H1 (cell line): ENCODE results near the gene MIX23. TPM values are rescaled to one million over a fixed set of nuclear protein-coding genes. Genes with fewer than 3 reads are reported as not detected.

Experiments
- CTCF ChIA-PET: fragments of 300-600 bp; sonication (Branson Sonifier 250); formaldehyde crosslinking; loops from one replicate; lab custom pipeline; 2021; ENCODE audit not compliant: partially characterized antibody; lab: Charles Lee
- POLR2A ChIA-PET: fragments of 300-600 bp; sonication (Branson Sonifier 250); formaldehyde crosslinking; loops from one replicate; lab custom pipeline; 2021; ENCODE audit warnings: inconsistent platforms; ENCODE audit not compliant: partially characterized antibody; lab: Charles Lee
- DNase-seq, 2 experiments: peaks; one replicate each; pipeline versions ENCODE4 v3.0.0 to v3.0.0-alpha.2; 2010 to 2022; ENCODE audit warnings: low spot score in 2 of 2, low read depth in 1 of 2, mixed read lengths in 1 of 2
- FAIRE-seq: peaks from 2 replicates; lab custom pipeline; 2011; peaks lifted over from hg19 to GRCh38; lab: Jason Lieb, UNC
- H2AFZ ChIP-seq: 2 replicates; pipeline ENCODE4 v1.8.1; 2012; ENCODE audit warnings: low read length, inconsistent platforms
- H2AK5ac ChIP-seq: 2 replicates; pipeline ENCODE4 v1.6.1; 2013; ENCODE audit warnings: low read depth, low read length
- H2BK120ac ChIP-seq: replicated peaks from 2 replicates; pipeline ENCODE3; 2013; ENCODE audit warnings: low read depth, low read length, inconsistent platforms
- H2BK12ac ChIP-seq: 2 replicates; pipeline ENCODE4 v1.6.1; 2013; ENCODE audit warnings: low read depth, low read length
- H2BK15ac ChIP-seq: 2 replicates; pipeline ENCODE4 v1.6.1; 2013; ENCODE audit warnings: low read length
- H2BK20ac ChIP-seq: 2 replicates; pipeline ENCODE4 v1.6.1; 2013; ENCODE audit warnings: low read length
- H2BK5ac ChIP-seq: 2 replicates; pipeline ENCODE4 v1.6.1; 2013; ENCODE audit warnings: low read depth, low read length
- H3K14ac ChIP-seq: 2 replicates; pipeline ENCODE4 v1.6.1; 2013; ENCODE audit warnings: inconsistent platforms; ENCODE audit not compliant: insufficient read length
- H3K18ac ChIP-seq: 2 replicates; pipeline ENCODE4 v1.6.1; 2013; ENCODE audit warnings: low read length; ENCODE audit errors: extremely low read depth
- H3K23ac ChIP-seq: 2 replicates; pipeline ENCODE4 v1.6.1; 2013; ENCODE audit warnings: inconsistent platforms; ENCODE audit not compliant: insufficient read length
- H3K23me2 ChIP-seq: 2 replicates; pipeline ENCODE4 v1.6.1; 2013; ENCODE audit warnings: low read depth, low read length
- H3K27ac ChIP-seq: 2 replicates; pipeline ENCODE4 v1.6.1; 2011; ENCODE audit warnings: low read depth, low read length, inconsistent platforms
- H3K27me3 ChIP-seq, 4 experiments: replicated peaks in 1 of 4; 1 replicate in 1 of 4; 2 replicates in 3 of 4; pipeline versions ENCODE4 v1.6.1 to v1.8.1; 2011 to 2013; ENCODE audit warnings: low read length in 3 of 4, mild to moderate bottlenecking in 3 of 4, inconsistent platforms in 2 of 4, mixed read lengths in 2 of 4, moderate library complexity in 1 of 4; ENCODE audit not compliant: control insufficient read depth in 3 of 4, insufficient read depth in 3 of 4; ENCODE audit errors: extremely low read depth in 1 of 4
- H3K36me3 ChIP-seq, 4 experiments: 2 replicates each; pipeline versions ENCODE4 v1.6.1 to v1.8.1; 2011 to 2013; ENCODE audit warnings: mild to moderate bottlenecking in 4 of 4, low read length in 3 of 4, moderate library complexity in 2 of 4, control low read depth in 1 of 4, inconsistent platforms in 1 of 4; ENCODE audit not compliant: insufficient read depth in 4 of 4, control insufficient read depth in 2 of 4
- H3K4ac ChIP-seq: replicated peaks from 2 replicates; pipeline ENCODE3; 2013; ENCODE audit warnings: low read length, low read depth, mixed read lengths, inconsistent platforms; ENCODE audit not compliant: insufficient read length
- H3K4me1 ChIP-seq, 4 experiments: replicated peaks in 1 of 4; 1 replicate in 1 of 4; 2 replicates in 3 of 4; pipeline versions ENCODE4 v1.6.1 to v1.8.1; 2011 to 2013; ENCODE audit warnings: low read length in 3 of 4, inconsistent platforms in 2 of 4, mixed read lengths in 1 of 4; ENCODE audit not compliant: insufficient read depth in 4 of 4, control insufficient read depth in 3 of 4
- H3K4me2 ChIP-seq, 2 experiments: 2 replicates each; pipeline versions ENCODE4 v1.6.1 to v1.8.1; 2011 to 2013; ENCODE audit warnings: low read depth in 2 of 2, low read length in 2 of 2, control low read depth in 1 of 2, inconsistent platforms in 1 of 2, mild to moderate bottlenecking in 1 of 2; ENCODE audit not compliant: insufficient read depth in 1 of 2
- H3K4me3 ChIP-seq, 4 experiments: fragments of 200-600, 300-600 bp in 1 of 4; sonication (generic), shearing (Covaris generic), sonication (Bioruptor Twin) in 1 of 4; 2 replicates each; pipeline versions ENCODE4 v1.5.1 to v1.8.1; 2011 to 2016; ENCODE audit warnings: low read length in 4 of 4, low read depth in 3 of 4, control low read depth in 2 of 4, inconsistent platforms in 2 of 4, mild to moderate bottlenecking in 2 of 4, mixed read lengths in 1 of 4, moderate library complexity in 1 of 4; ENCODE audit not compliant: insufficient read depth in 2 of 4; ENCODE audit errors: extremely low read depth in 1 of 4
- H3K56ac ChIP-seq: replicated peaks from 2 replicates; pipeline ENCODE3; 2013; ENCODE audit warnings: low read depth, mild to moderate bottlenecking, mixed read lengths, low read length, inconsistent platforms; ENCODE audit not compliant: insufficient read length
- H3K79me1 ChIP-seq: 2 replicates; pipeline ENCODE4 v1.6.1; 2013; ENCODE audit warnings: low read depth, low read length, control low read depth
- H3K79me2 ChIP-seq, 2 experiments: 2 replicates each; pipeline versions ENCODE4 v1.6.1 to v1.8.1; 2012 to 2013; ENCODE audit warnings: low read length in 2 of 2, mild to moderate bottlenecking in 2 of 2, inconsistent platforms in 1 of 2; ENCODE audit not compliant: insufficient read depth in 2 of 2, control insufficient read depth in 1 of 2
- H3K9ac ChIP-seq, 4 experiments: replicated peaks in 1 of 4; 1 replicate in 1 of 4; 2 replicates in 3 of 4; pipeline versions ENCODE4 v1.6.1 to v1.8.1; 2011 to 2013; ENCODE audit warnings: low read depth in 3 of 4, low read length in 3 of 4, control low read depth in 2 of 4, mild to moderate bottlenecking in 2 of 4, moderate library complexity in 2 of 4, inconsistent platforms in 1 of 4; ENCODE audit errors: extremely low read depth in 1 of 4
- H3K9me3 ChIP-seq, 2 experiments: 2 replicates each; pipeline versions ENCODE4 v1.6.1 to v1.8.1; 2012 to 2013; ENCODE audit warnings: mild to moderate bottlenecking in 2 of 2, moderate library complexity in 2 of 2, control low read depth in 1 of 2, inconsistent platforms in 1 of 2, low read depth in 1 of 2, low read length in 1 of 2, mixed read lengths in 1 of 2; ENCODE audit not compliant: insufficient read depth in 2 of 2
- H4K20me1 ChIP-seq, 2 experiments: replicated peaks in 1 of 2; 2 replicates each; pipeline versions ENCODE3 to v1.8.1; 2011 to 2013; ENCODE audit warnings: inconsistent platforms in 2 of 2, low read length in 2 of 2, mild to moderate bottlenecking in 1 of 2; ENCODE audit not compliant: insufficient read depth in 2 of 2, control insufficient read depth in 1 of 2
- H4K5ac ChIP-seq: 2 replicates; pipeline ENCODE4 v1.6.1; 2013; ENCODE audit warnings: low read length, low read depth, mixed read lengths, inconsistent platforms; ENCODE audit not compliant: insufficient read length
- H4K8ac ChIP-seq: 2 replicates; pipeline ENCODE4 v1.8.0; 2013; ENCODE audit warnings: mild to moderate bottlenecking, moderate library complexity, low read length, inconsistent platforms; ENCODE audit not compliant: insufficient read depth; ENCODE audit errors: extremely low read depth
- H4K91ac ChIP-seq: replicated peaks from 2 replicates; pipeline ENCODE3; 2013; ENCODE audit warnings: low read length, mixed read lengths, inconsistent platforms; ENCODE audit not compliant: insufficient read length
- ATF2 ChIP-seq: IDR thresholded peaks from 2 replicates; pipeline ENCODE4 v1.6.1; 2012; ENCODE audit warnings: low read length, inconsistent platforms
- CTCF ChIP-seq, 3 experiments: IDR thresholded peaks; 1 replicate in 2 of 3; 2 replicates in 1 of 3; pipeline versions ENCODE4 v1.5.1 to v1.6.1; 2011; ENCODE audit warnings: low read length in 3 of 3, mild to moderate bottlenecking in 3 of 3, inconsistent platforms in 2 of 3, low read depth in 1 of 3, moderate library complexity in 1 of 3; ENCODE audit not compliant: insufficient read depth in 1 of 3; ENCODE audit errors: control extremely low read depth in 1 of 3
- HDAC6 ChIP-seq: IDR thresholded peaks from one replicate; pipeline ENCODE4 v1.7.1; 2012; ENCODE audit warnings: low read depth, mild to moderate bottlenecking, inconsistent platforms, low read length, moderate library complexity
- RAD21 ChIP-seq, 2 experiments: IDR thresholded peaks in 1 of 2; conservative IDR thresholded peaks in 1 of 2; 2 replicates each; pipeline ENCODE4 v1.6.1; 2011; ENCODE audit warnings: low read depth in 2 of 2, low read length in 2 of 2, improper control_type of control experiment in 1 of 2, inconsistent platforms in 1 of 2, mild to moderate bottlenecking in 1 of 2, moderate library complexity in 1 of 2
- SIN3A ChIP-seq, 2 experiments: IDR thresholded peaks in 1 of 2; conservative IDR thresholded peaks in 1 of 2; 2 replicates each; pipeline ENCODE4 v1.6.1; 2011 to 2012; ENCODE audit warnings: low read length in 2 of 2, improper control_type of control experiment in 1 of 2, low read depth in 1 of 2, mild to moderate bottlenecking in 1 of 2
- SP2 ChIP-seq: IDR thresholded peaks from 2 replicates; pipeline ENCODE4 v1.6.1; 2012; ENCODE audit warnings: mild to moderate bottlenecking, low read length, inconsistent platforms
- SRF ChIP-seq: IDR thresholded peaks from 2 replicates; pipeline ENCODE4 v1.6.1; 2011; ENCODE audit warnings: mild to moderate bottlenecking, low read depth, low read length, moderate library complexity
- YY1 ChIP-seq: IDR thresholded peaks from 2 replicates; pipeline ENCODE4 v1.6.1; 2011; ENCODE audit warnings: low read depth, mild to moderate bottlenecking, low read length
- ZNF274 ChIP-seq: IDR thresholded peaks from 2 replicates; pipeline ENCODE4 v1.7.0; 2012; ENCODE audit warnings: low read length, borderline replicate concordance; ENCODE audit errors: extremely low read depth
- WGBS, 2 experiments: shearing (Covaris generic) in 1 of 2; methylation state at CpG; one replicate each; pipeline versions ENCODE4 v1.1.6 to v1.1.7; 2013 to 2015; ENCODE audit warnings: low lambda C conversion rate in 2 of 2, mixed read lengths in 2 of 2, inconsistent platforms in 1 of 2, low coverage in 1 of 2, missing lambda C conversion rate in 1 of 2; ENCODE audit not compliant: insufficient replicate concordance in 2 of 2, insufficient coverage in 1 of 2, insufficient read length in 1 of 2; ENCODE audit errors: extremely low coverage in 1 of 2, missing lambda C conversion rate in 1 of 2; 5-methylcytosine and 5-hydroxymethylcytosine counted together
- polyA plus RNA-seq, 7 experiments: library from polyadenylated mRNA; depleted of rRNA in 3 of 7; stranded (reverse) in 5 of 7; unstranded in 2 of 7; fragments of >200 nt in 5 of 7; fragments of 200-250 nt in 2 of 7; gene quantifications; 1 replicate in 5 of 7; 2 replicates in 1 of 7; 4 replicates in 1 of 7; pipeline versions ENCODE4 v1.2.1 to v1.2.3, GENCODE V29; 2011 to 2013; ENCODE audit warnings: missing spikeins in 2 of 7, mixed read lengths in 2 of 7
- total RNA-seq: library from RNA; stranded (reverse); fragmentation: NEBNext Ultra II Directional; extraction: Animal tissue kit (Norgen Biotek cat#: 25700); gene quantifications from 2 replicates; pipeline ENCODE4 v1.2.1, GENCODE V29; 2021

MIX23 gene
- total and polyA plus RNA-seq, 2 of the 8 experiments (the other 6 are each of a cell fraction or from before 2014, with no cell fraction given) = 22.1 to 69.6 TPM

- Histone ChIP-seq H3K18ac (no peak overlapping the region), H3K4me3 (no peak overlapping the region), H2BK120ac (no peak overlapping the region)
- no peak for TF ChIP-seq ZNF274
- TF ChIP-seq SIN3A (conservative IDR thresholded peaks at IDR 0.05 in 1 of 2, IDR thresholded peaks at IDR 0.05 in 1 of 2; ENCODE audit: low read depth in 1 of 2, low read length in 2 of 2) = no peak
- no peak for TF ChIP-seq SRF
- peak; percentile 91 for TF ChIP-seq YY1
- peak; percentile 81 to 84 for TF ChIP-seq RAD21 (IDR thresholded peaks at IDR 0.05 in 1 of 2, conservative IDR thresholded peaks at IDR 0.05 in 1 of 2; ENCODE audit: low read depth in 2 of 2, low read length in 2 of 2)
- TF ChIP-seq ATF2 = no peak
- TF ChIP-seq SP2 = no peak
- TF ChIP-seq HDAC6 = no peak
- TF ChIP-seq CTCF (IDR thresholded peaks at IDR 0.05; ENCODE audit: control extremely low read depth in 1 of 3, insufficient read depth in 1 of 3, low read depth in 1 of 3, low read length in 3 of 3) = peak; percentile 48 to 63 (median 53)
- TF ChIP-seq, all 59 proteins: peak for 3
- H3K4me2 ChIP-seq = no peak overlapping the region
- no peak overlapping the region for H3K56ac ChIP-seq
- 86% methylated on average over 4 of the region's 4 CpGs; no CpG with 5 or more reads in 1 of the 2 experiments for WGBS, 2 experiments
- no peak overlapping the region for H4K8ac ChIP-seq
- H2BK15ac ChIP-seq = no peak overlapping the region
- H3K27me3 ChIP-seq = no peaks in the 10 kb centered on the region
- H4K20me1 ChIP-seq = peaks cover 0 to 2% of the 10 kb centered on the region in 2 experiments
- no peak overlapping the region for H3K23ac ChIP-seq
- no peak overlapping the region for H2BK12ac ChIP-seq
- no peak overlapping the region for H2BK5ac ChIP-seq
- no peak overlapping the region for H4K91ac ChIP-seq
- CTCF ChIA-PET = interaction anchor here (0.9 to 5.2 kb wide), 10 partner anchors 10 to 262 kb away, joined by 3 to 35 read pairs (median 3); partner anchors contain the start of gene MIX23
- H4K5ac ChIP-seq = no peak overlapping the region
- FAIRE-seq (no peak), DNase-seq (peak; percentile 25 to 56)
- H3K36me3 ChIP-seq = peaks cover 0 to 16% (median 9%) of the 10 kb centered on the region in 4 experiments; a peak in 5 of 8 replicates
- H3K23me2 ChIP-seq = no peaks in the 10 kb centered on the region
- H2AK5ac ChIP-seq = no peak overlapping the region
- no peaks in the 10 kb centered on the region for H3K4me1 ChIP-seq
- no peak overlapping the region for H3K4ac ChIP-seq
- H3K9me3 ChIP-seq = no peaks in the 10 kb centered on the region
- H3K9ac ChIP-seq = no peak overlapping the region
- no peak overlapping the region for H3K27ac ChIP-seq
- POLR2A ChIA-PET = interaction anchor here (1.4 kb wide), 1 partner anchor 27 kb away, joined by 4 read pairs; the partner anchor contains the start of gene MIX23
- no peaks in the 10 kb centered on the region for H3K79me1 ChIP-seq
- no peaks in the 10 kb centered on the region for H3K79me2 ChIP-seq
- H3K14ac ChIP-seq = no peak overlapping the region
- no peak overlapping the region for H2BK20ac ChIP-seq
- H2AFZ ChIP-seq = no peak overlapping the region
These were observed 26.6 kb downstream of the MIX23 start for GRCh38 chr3:122356402-122356801.
